GM18873 (cell line): ENCODE results near the gene CSMD2.

Experiments used
- ATAC-seq: cut with Tn5 transposase; IDR thresholded peaks from one replicate; pipeline ENCODE4 v1.9.1; 2021; ENCODE audit warnings: mild to moderate bottlenecking, moderate library complexity, moderate number of reproducible peaks; ENCODE audit not compliant: unreplicated experiment, low FRiP score

CSMD2 gene

DNA sequence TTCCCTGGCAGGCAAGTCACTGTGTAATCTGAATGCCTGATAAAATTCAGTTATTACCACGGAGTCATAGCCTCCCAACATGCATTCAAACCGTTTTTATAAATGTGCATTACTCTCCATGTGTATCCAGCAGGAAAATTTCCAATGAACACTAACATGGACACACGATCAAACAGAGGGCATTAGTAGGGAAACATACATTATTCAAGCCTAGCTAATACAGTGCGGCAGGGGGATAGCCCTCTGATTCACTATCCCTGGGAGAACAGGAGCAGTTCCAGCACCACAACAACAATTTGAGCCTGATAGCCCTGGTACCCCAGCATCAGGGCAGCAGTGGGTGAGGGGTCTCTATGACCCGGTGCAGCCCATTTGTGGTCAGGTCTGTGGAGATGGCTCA lies 337.0 kb downstream of the CSMD2 start:
- no peak for ATAC-seq

DNA sequence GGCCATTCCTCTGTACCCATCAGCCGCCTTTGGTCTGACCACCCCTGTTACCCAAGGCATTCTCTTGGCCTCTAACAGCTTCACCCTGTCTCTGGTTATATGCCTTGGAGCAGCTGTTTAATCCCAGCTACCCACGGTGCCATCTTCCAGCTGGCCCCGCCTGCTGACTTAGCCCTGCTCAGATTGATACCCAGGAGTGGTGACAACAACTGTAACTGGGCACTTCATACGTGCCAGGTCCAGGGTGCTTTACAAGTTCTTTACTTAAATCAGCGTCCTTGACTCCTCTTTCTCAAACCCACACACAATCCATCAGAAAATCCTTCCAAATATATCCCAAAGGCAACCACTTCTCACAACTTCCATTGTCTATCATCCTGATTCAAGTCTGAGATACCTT lies 338.3 kb downstream of the CSMD2 start:
- ATAC-seq, result no peak

DNA sequence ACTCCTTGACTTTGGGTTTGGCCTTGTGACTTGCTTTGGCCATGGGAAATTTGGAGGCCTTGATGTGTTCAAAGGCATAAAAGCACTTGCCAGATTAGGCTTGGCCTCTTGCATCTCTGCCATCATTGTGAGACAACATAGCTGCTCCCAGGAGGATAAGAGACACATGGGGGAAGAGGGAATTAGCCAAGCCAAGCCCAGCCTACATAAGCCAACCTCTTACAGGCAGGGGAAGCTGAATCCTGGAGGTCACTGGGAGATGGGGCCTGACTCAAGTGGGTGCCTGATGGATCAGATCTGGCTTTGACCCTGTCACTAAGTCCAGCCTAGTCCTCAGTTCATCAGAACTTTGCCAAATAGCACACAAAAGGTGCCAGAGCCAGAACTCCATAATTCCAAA lies 338.7 kb downstream of the CSMD2 start:
- ATAC-seq, result no peak

DNA sequence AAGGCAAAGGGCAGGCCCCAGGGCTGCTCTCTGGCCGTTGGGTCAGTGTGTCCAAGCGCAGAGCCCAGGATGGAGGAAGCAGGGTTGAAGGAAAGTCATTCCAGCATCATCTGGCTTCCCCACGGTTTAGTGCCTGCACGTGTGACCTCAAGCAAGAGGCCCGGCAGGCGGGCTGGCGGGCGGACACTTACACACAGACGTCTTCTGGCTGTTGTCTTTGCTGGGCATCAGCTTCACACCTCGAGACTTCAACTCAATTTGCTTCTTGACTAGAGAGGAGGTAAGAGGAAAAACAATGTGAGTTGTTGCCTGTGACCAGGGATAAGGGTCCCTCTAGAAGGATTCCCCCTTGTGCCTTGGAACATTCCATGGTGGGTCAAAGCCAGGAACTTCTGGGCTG lies 339.5 kb downstream of the CSMD2 start:
- no peak for ATAC-seq

DNA sequence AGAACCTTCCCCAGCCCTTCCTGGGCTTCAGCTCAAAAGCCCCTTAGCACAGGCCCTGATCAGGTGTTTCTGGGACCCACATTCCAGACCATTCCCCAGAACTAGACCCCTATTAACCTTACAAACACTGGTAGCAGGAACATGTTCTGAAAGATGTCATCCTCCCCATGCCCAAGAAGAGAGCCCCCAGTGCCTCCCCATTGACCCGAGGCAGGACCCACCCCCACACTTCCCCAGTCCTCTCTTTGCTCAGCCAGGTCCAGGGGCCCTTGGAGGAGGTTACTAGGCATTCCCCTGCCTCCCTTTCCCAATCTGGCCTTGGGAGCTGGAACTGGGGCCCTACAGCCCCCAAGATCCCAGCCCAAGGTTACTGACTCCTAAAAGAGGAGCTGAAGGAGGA lies 340.1 kb downstream of the CSMD2 start:
- ATAC-seq, result no peak

DNA sequence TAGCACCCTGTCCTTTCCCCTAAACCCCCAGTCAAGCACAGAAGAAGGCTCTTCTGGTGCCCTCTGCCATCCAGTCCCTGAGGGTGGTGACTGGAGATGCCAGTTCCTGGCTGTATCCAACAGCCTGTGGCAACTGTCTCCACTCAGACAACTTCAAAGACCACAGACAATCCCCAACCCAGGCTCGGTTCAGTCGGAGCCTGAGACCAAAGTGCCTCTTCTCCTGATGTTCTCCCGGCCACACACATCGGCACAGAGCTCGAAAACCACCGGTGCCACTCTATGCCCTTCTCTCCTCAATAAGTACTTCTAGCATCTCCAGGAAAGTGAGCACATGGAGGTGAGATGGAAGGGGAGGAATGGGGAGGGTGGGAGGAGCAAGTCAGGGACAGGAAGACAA lies 340.7 kb downstream of the CSMD2 start:
- no peak for ATAC-seq

DNA sequence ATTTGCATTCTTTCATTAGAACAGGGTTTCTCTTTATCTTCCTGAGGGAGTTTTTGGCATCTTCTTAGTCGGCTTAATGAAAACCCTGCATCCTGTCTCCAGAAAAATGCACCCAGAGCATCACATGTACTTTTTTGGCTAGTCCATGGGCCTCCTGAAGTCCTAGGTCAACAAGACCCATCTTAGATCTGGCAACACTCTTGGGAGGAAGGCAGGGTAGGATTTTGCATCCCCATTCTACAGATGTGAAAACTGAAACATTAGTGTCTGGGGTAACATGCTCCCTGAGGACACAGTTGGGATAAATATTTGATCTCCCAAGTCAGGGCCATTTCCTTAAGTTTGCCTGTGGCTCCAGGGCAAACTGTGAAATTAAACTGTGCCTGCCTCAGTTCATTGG lies 341.2 kb downstream of the CSMD2 start:
- no peak for ATAC-seq

DNA sequence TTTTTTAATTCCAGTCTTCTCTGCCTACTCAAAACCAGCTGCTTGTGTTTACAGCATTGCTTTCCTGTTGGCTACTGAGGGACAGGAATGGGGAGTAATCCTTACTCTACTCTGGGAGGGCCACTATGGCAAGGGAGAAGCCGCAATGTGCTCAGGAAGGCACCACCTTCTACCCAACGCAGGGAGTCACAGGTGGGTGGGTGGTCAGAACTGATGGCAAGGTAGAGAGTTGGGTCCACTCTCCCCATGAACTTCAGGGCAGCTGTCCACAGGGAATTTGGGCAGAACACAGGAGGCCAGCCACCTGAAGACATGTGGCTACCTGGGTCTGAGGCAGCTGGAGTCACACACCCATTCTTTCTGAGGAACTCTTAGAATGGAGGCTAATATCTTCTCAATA lies 341.6 kb downstream of the CSMD2 start:
- no peak for ATAC-seq

DNA sequence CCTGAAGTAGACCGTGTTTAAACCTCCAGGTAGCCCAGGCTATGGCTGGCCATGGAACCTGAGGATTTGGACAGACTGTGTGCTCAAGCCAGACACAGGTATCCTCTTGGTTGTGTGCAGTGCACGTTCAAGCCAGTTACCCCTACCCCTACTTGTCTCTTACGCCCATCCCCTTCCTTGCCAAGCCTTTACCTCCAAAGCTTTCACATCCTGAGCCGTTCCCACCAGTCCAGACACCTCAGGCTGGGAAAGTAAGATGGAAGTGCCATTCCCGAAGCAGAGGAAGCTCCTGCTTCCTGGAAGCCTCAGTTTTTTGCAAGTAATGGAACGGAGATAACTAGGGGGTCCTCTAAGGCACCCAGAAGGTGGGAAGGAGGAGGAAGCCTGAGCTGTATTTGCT lies 342.6 kb downstream of the CSMD2 start:
- ATAC-seq, result no peak

DNA sequence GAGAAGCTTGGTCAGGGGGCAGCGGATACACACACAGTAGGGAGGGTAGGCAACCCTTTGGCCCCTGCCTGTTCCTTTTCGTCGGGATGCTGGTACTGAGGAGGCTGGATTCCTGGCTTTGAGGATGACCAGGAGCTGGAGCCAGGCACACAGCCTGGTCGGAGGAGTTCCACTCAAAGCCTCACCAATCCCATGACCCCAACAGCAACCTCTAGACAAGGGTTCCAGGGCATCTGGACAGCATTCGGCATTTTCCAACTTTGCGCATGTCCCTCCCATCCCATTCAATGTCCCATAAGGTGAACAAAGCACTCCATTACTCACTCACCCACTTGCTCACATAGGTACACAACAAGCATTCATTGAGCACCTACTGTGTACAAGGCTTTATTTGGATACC lies 343.7 kb downstream of the CSMD2 start:
- no peak for ATAC-seq

DNA sequence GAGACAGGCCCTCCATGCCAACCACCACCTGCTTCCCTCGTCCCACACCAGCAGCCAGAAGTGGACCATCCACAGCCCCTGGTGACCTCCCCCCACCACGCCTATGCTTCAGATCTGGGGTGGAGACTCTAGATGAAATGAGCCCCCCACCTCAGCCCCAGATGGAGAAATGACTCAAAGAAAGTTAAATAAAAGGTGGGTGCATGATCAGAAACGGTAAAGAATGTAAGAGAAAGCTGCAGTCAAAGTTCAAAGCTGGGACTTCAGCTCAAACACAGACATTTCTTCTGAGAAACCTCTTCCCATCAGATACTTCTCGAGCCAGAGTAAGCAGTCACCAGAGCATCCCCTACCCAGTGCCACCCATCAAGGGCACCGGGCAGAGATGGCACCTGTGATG lies 344.2 kb downstream of the CSMD2 start:
- ATAC-seq, result no peak

DNA sequence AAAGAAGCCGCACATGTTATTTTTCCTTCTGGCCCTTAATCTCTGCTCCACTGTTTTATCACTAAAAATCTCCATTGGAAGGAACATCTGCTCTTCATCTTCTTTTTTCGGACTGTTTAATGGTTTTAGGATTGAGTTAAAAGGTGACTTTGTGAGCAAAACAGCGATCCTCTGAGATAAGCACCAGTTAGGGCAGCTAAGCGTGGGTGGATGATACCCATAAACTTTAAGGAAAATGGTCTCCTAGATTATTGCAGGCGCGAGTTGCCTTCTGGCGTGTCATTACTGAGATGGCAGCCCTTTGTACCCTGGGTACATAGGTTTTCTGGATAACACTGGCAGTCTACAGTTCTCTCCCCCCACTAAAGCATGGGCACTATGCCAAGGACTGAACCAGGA lies 345.1 kb downstream of the CSMD2 start:
- ATAC-seq, result no peak

DNA sequence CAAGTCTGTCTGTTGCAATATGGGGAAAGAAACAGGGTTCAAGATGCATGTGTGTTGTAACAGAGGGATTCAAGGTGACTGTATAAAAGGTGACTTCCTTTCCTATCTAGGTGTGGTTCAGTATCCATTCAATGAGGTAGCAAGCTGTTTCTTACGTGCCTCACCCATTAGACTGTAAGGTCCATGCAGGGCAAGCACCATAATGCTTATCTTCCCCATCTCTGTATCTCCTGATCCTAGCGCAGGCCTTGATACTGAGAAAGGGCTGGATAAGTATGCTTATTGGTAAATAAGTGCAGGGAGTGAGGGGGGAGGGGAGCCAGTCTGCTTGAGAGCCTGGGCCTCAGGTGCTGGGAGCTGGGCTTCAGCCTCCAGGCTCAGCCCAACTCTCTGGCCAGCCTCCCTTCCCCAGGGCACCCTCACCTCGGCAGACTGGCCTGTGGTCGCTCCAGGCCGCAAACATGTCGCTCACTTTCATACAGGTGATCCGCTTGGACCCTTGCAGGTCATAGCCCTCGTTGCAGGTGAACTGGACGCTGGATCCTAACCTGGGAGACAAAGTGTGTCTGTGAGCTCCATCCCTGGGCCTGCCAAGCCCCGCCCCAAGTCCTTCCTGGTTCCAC lies 345.6 kb downstream of the CSMD2 start:
- no peak for ATAC-seq

DNA sequence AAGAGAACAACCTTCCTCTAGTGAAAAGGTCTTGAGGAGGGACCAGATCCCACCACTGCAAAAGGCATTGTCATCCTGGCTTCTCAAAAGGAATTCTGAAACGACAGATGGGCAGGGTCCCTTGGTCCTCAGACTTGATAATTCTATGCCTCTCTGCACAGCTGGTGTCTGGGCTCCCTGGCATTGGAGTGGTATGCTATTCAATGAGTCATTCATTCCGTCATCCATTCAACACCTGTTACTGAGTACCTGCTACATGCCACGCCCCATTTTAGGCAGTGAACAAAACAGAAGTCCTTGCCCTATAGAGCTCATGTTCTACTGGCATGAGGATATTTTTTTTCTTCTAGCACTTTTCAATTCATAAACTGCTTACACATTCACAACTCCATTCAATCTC lies 347.0 kb downstream of the CSMD2 start:
- no peak for ATAC-seq

DNA sequence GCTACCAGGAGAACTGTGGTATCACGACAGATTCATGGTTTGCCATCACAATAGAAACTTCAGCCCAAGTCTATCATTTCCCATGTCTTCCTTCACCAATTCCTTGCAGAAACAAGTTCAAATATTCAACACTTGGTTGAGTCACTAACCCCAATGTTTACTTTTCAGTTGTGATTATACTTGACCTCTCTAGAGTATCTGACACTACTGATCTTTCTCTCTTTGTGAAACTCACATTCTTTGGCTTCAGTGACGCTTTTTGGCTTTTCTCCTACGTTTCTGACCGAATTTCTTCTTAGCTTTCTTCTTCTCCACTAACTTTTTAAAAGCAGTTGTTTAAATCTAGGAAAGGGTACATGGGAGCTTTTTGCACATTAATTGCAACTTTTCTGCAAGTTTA lies 350.0 kb downstream of the CSMD2 start:
- ATAC-seq, result no peak

DNA sequence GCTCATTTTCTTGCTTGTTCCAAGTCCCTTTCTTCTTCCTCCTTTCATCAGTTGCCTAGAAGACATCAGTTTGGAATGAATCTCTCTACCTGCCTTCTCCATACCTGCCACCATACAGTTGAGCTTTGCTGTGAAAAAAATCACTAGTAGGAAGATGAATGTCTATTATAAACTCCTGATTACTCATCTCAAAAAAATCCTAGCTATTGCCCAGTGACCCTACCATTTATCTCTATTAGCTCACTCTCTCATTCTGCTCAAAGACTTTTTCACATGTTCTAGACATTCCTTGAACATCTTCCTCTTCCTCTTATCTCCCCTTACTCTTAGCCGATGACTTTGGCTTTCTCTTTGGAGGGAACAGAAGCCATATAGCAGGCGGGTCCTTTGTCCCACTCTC lies 350.9 kb downstream of the CSMD2 start:
- ATAC-seq, result no peak

DNA sequence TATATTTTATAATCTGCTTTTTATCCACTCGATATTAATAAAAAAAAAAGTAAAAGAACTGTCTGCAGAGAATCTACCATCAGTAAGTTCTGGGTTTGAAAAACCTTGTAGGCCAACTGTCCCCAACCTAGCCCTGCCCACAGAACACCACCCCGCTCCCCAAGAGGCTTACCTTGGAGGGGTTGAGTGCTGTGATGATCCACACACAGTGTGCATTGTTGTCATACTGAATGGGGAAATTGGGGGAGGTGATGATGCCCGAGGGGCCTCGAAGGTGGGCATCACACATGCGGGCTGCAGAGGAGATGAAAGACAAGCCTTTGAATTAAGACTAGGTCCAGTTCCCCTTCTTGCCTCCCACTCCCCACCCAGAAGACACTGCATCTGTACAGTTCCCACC lies 354.5 kb downstream of the CSMD2 start:
- ATAC-seq, result no peak

DNA sequence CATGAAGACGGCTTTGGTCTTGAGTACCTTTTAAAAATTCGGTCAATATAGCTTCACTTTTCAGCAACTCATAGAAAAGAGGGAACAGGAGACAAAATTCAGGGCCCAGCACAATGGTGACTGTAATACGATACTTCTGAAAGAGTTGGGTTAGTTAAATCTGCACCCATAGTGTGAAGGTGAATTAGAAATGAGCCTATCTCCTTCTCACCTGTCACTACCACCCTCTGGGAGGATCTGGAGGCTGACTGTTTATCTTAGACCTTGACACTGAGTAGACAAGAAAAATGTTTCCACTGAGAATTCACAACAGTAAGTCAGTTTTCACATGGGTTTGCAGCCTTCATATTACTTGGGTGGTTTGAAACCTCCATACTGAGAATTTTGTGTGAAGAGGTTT lies 359.0 kb downstream of the CSMD2 start:
- ATAC-seq, result no peak

DNA sequence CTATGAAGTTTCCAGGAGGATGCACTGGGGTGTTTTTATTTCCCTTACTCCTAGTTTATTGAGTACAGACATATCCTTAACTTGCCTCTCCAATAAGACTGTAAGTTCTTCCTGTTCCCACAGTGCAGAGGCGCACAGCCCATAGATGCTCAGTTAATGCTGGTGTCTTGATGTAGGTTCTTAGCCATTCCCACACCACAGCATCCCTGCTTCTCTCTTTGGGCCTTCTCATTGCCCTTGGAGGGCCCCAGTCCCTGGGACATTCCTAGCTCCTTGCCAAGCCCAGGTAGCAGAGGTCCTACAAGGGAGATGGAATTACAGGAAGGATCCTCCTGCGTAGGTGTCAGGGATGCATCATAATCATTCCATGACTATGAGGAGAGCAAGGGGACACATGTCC lies 362.8 kb downstream of the CSMD2 start:
- ATAC-seq, result no peak

DNA sequence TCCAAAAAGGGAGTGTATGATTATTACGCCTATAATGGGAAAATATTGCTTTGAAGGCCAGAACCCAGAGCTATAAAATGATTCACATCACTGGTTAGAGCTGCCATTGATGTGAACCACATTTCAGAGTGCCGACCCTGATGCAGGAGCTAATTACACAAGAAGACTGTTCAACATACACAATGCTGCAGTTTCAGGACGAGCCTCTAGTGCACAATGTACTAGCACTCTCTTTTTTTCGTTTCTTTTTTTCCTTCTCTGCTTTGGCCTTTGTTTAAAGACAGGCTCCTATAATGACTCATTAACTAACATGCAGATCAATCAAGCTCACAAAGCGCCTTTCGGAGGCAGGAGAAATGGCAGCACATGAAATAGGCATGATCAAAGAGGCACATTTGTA lies 367.2 kb downstream of the CSMD2 start:
- no peak for ATAC-seq

DNA sequence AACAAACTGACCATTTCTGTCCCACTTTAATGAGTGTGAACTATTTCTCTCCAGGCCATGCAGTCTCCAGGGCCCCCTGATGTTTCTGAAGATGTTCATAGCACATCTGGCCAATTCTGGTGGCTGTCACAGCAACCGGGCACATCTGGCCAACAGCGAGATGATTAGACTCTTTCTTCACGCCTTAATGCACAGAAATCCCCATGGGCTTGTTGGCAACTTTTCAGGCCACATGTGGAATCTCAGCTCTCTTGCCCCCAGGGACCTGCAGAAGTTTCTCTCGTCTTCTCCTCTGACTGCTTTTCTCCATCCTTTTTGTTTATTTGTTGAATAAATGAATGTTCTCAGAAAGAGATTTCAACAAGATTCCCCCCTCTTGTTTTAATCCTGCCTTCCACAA lies 372.4 kb downstream of the CSMD2 start:
- ATAC-seq, result no peak

DNA sequence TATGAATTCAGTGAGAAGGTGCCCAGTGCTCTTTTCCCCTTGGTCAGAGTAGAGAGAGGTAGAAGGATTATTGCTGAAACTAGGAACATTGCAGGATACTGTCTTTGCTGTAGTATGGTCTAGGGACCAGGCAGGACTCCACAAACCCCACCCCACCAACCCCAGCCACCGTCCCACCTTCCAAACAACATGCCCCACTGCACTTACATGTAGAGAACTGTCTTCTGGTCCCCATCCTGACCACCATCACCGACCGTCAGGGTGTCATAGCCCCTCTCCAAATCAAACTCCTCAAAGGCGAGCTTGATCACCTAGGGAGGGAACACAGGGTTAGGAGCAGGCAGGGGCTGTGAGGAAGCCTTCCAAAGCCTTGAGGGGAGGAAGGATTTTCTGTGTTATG lies 372.8 kb downstream of the CSMD2 start:
- no peak for ATAC-seq

DNA sequence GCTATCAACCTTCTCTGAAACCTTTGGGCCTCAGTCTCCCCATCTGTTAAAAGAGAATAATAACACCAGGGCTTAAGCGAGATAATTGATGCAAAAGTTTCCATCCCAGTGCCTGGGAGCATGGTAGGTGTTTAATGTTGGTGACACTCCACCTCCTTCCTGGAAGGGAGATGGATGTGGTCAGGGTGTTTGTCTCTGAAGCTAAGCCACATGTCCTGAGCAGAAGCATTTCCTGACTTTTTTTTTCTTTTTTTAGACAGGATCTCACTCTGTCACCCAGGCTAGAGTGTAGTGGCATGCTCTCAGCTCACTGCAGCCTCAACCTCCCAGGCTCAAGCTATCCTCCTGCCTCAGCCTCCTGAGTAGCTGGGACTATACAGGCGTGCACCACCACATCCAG lies 373.8 kb downstream of the CSMD2 start:
- no peak for ATAC-seq
